Stomach (tissue), 9 donors: ENCODE results near the gene TPP1. TPM values are rescaled to one million over a fixed set of nuclear protein-coding genes. Genes with fewer than 3 reads are reported as not detected.

Experiments
- DNase-seq, 2 donors: peaks; one replicate each; pipeline versions ENCODE4 v3.0.0 to v3.0.0-alpha.2; 2013 to 2019
- H3K27ac ChIP-seq, 5 donors: fragments of 200-600 bp in 4 of 5; sonication (generic) in 4 of 5; one replicate each; pipeline ENCODE4 v1.5.1; 2013 to 2019; ENCODE audit warnings: mild to moderate bottlenecking in 1 of 5, moderate library complexity in 1 of 5
- H3K27me3 ChIP-seq, 3 donors: fragments of 200-600 bp; sonication (generic); one replicate each; pipeline ENCODE4 v1.5.1; 2017 to 2019; ENCODE audit warnings: mixed run types in 1 of 3
- H3K36me3 ChIP-seq, 4 donors: fragments of 200-600 bp; sonication (generic); 1 replicate in 3 of 4; 2 replicates in 1 of 4; pipeline ENCODE4 v1.5.1; 2016 to 2019
- H3K4me1 ChIP-seq, 4 donors: fragments of 200-600 bp; sonication (generic); one replicate each; pipeline ENCODE4 v1.5.1; 2016 to 2019
- H3K4me3 ChIP-seq, 4 donors: fragments of 200-600 bp; sonication (generic) in 3 of 4; one replicate each; pipeline ENCODE4 v1.5.1; 2016 to 2019; ENCODE audit warnings: mild to moderate bottlenecking in 1 of 4
- H3K9me3 ChIP-seq, 4 donors: fragments of 200-600 bp; sonication (generic); one replicate each; pipeline ENCODE4 v1.5.1; 2016 to 2019
- EP300 ChIP-seq: sonication (generic); formaldehyde crosslinking; IDR thresholded peaks from one replicate; pipeline ENCODE4 v1.6.1; 2017; ENCODE audit warnings: antibody characterized with exemption
- POLR2A ChIP-seq, 4 donors: fragments of 450-650 bp; IDR thresholded peaks; one replicate each; pipeline ENCODE4 v1.6.1; 2016; ENCODE audit warnings: antibody characterized with exemption in 4 of 4, control low read depth in 2 of 4, mild to moderate bottlenecking in 1 of 4, moderate library complexity in 1 of 4
- POLR2AphosphoS5 ChIP-seq, 3 donors: sonication (generic); formaldehyde crosslinking; IDR thresholded peaks; one replicate each; pipeline ENCODE4 v1.6.1; 2016; ENCODE audit warnings: antibody characterized with exemption in 3 of 3
- WGBS, 5 donors: extraction: QIAGEN DNeasy Blood & Tissue Kit in 3 of 5; methylation state at CpG; one replicate each; pipeline versions ENCODE4 v1.1.5 to v1.1.7; 2013 to 2018; 5-methylcytosine and 5-hydroxymethylcytosine counted together
- intact Hi-C: fragments of 100-400 bp; cut with DNase I; formaldehyde crosslinking; loops from one replicate; pipeline ENCODE4 v1.15.1; 2023; ENCODE audit warnings: low total_unique reads
- polyA plus RNA-seq, 3 donors: library from polyadenylated mRNA; stranded (reverse); fragments of 200-250 nt; gene quantifications; one replicate each; pipeline ENCODE4 v1.2.3, GENCODE V29; 2013
- total RNA-seq, 5 donors: library from RNA; depleted of rRNA; stranded (reverse); fragments of >200 nt; gene quantifications; one replicate each; pipeline versions ENCODE4 v1.1.0 to v1.2.3, GENCODE V29; 2014 to 2016
- TF ChIP-seq, protein P1 (sequence below), 7 experiments: fragments of 450-650 bp in 4 of 7; fragments of 200-600 bp in 3 of 7; sonication (generic) in 3 of 7; IDR thresholded peaks; one replicate each; pipeline ENCODE4 v1.5.1; 2016 to 2019; ENCODE audit warnings: antibody characterized with exemption in 7 of 7, control low read depth in 2 of 7, mild to moderate bottlenecking in 1 of 7
- donor health status: healthy with polysubstance abuse.
- donor health status: Bipolar disorder and iron deficiency.
- donor health status: healthy.

TPP1 gene
- total and polyA plus RNA-seq, 8 donors: 11.9 to 213 (median 46.6) TPM

DNA sequence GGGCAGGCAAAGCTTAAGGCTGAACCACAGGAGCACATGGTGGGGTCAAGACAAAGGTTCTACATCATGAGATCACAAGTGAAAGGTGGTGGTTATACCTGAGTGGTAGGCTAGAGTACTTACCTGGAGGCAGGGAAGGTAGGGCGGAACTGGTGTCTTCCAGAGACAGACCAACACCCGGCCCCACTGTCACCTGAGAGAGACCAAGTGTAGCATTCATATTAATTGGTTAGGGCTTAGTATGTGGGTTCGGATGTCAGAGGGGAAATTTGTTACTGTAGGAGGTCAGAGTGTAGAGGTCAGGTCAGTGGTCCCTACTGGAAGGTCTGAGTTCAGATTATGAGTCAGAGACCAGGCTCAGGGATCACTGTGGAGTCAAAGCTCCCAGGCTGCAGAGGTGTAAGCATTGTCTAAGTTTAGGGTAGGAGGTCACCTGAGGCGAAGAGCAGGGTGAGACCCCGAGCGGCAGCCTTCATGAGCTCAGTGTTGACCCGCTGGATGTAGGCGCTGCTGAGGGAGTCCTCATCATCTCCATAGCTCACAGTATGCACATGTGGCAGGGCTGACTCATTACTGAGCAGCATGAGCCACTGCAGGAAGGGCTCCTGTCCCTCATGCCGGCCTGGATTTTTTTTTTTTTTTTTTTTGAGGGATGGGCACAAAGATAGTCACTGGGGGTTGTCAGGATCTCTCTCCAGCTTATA lies 3.2 kb downstream of the TPP1 start:
- H3K27ac ChIP-seq: peak overlapping the region in 2 of 5 donors; percentile 93 to 99
- no peak overlapping the region for H3K4me3 ChIP-seq
- H3K4me1 ChIP-seq: peaks cover 24 to 48% (median 36%) of the 10 kb centered on the region in 4 donors
- no peak for DNase-seq
- no peaks in the 10 kb centered on the region for H3K9me3 ChIP-seq
- peaks cover 23 to 37% (median 32%) of the 10 kb centered on the region in 4 donors for H3K36me3 ChIP-seq
- 91 to 98% (median 95%) methylated on average over 9 of the region's 9 CpGs for WGBS, 5 donors
- intact Hi-C loops: no loop called here
- H3K27me3 ChIP-seq: no peaks in the 10 kb centered on the region
- TF ChIP-seq, protein P1, sequence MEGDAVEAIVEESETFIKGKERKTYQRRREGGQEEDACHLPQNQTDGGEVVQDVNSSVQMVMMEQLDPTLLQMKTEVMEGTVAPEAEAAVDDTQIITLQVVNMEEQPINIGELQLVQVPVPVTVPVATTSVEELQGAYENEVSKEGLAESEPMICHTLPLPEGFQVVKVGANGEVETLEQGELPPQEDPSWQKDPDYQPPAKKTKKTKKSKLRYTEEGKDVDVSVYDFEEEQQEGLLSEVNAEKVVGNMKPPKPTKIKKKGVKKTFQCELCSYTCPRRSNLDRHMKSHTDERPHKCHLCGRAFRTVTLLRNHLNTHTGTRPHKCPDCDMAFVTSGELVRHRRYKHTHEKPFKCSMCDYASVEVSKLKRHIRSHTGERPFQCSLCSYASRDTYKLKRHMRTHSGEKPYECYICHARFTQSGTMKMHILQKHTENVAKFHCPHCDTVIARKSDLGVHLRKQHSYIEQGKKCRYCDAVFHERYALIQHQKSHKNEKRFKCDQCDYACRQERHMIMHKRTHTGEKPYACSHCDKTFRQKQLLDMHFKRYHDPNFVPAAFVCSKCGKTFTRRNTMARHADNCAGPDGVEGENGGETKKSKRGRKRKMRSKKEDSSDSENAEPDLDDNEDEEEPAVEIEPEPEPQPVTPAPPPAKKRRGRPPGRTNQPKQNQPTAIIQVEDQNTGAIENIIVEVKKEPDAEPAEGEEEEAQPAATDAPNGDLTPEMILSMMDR (IDR thresholded peaks at IDR 0.05): no peak
- TF ChIP-seq EP300 (no peak), POLR2AphosphoS5 (IDR thresholded peaks at IDR 0.05) (no peak), POLR2A (IDR thresholded peaks at IDR 0.05) (no peak)

DNA sequence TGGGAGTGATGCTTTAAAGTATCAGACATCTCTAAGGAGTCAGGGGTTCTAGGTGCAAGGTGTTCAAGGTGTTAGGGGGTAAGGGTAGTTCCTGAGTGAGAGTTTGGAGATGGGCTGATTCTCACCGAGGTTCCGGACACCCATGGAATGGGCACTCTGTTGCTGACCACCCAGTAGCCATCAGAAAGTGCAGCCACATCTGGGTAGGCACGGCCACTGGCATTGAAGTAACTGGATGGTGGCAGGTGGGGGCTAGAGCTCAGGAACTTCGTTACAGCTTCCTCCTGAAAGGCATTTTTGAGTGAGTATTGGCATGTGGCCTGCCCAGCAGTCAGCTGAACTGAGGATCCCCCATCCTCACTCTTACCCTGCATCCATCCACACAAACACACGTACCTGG lies 4.2 kb downstream of the TPP1 start:
- no peak for DNase-seq
- no peak overlapping the region for H3K4me3 ChIP-seq
- H3K36me3 ChIP-seq: peaks cover 32 to 47% (median 42%) of the 10 kb centered on the region in 4 donors
- H3K9me3 ChIP-seq: no peaks in the 10 kb centered on the region
- TF ChIP-seq POLR2AphosphoS5 (IDR thresholded peaks at IDR 0.05) (no peak), POLR2A (IDR thresholded peaks at IDR 0.05) (no peak), EP300 (no peak)
- TF ChIP-seq, protein P1 (IDR thresholded peaks at IDR 0.05): no peak
- peaks cover 31 to 58% (median 46%) of the 10 kb centered on the region in 4 donors for H3K4me1 ChIP-seq
- peak overlapping the region in 2 of 5 donors; percentile 3 to 99 for H3K27ac ChIP-seq
- no peaks in the 10 kb centered on the region for H3K27me3 ChIP-seq
- 95 to 98% (median 96%) methylated on average over 5 of the region's 5 CpGs for WGBS, 5 donors
- intact Hi-C loops: no loop called here

DNA sequence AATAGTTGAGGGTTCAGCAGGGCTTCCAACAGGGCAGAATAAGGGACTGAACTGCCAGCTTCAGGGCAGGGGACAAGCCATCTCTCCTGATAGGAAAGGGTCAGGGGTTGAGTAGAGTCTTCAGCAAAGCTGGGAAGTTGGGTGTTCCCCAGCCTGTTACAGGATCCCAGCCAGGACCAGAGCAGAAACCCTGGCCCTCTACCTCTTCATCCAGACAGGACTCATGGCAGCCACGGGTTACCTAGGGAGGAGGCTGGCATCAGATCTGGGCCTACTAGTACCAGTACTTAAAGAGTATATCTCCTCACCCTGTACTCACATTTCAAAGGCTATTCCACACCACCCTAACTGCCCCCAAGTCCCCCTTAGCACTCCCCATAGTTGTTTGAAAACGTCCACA lies 4.8 kb downstream of the TPP1 start:
- Histone ChIP-seq H3K4me1 (peaks cover 31 to 59% (median 48%) of the 10 kb centered on the region in 4 donors), H3K27me3 (no peaks in the 10 kb centered on the region), H3K27ac (peak overlapping the region in 2 of 5 donors; percentile 3 to 99), H3K36me3 (peaks cover 38 to 53% (median 48%) of the 10 kb centered on the region in 4 donors), H3K4me3 (no peak overlapping the region), H3K9me3 (no peaks in the 10 kb centered on the region)
- no peak for DNase-seq
- TF ChIP-seq POLR2AphosphoS5 (IDR thresholded peaks at IDR 0.05): no peak
- 88 to 100% (median 94%) methylated on average over 2 of the region's 2 CpGs for WGBS, 5 donors
- intact Hi-C loops: no loop called here

DNA sequence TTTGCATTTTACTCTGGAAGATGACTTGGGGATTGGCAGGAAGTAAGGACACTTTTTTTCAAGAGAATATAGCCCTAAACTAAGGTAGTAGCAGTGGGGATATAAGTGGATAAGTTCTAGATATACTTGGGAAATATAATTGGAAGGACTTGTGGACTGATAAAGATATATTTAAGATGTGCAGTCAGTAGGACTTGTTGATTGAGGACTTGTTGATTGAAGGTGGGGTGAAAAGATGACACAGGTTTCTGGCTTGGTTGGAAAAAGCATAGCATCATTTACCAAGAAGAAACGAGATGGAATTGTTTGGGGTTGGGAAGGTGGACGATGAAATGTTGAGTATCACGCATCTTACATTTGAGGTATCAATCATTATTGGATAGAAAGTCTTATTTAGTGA lies 5.7 kb downstream of the TPP1 start:
- Histone ChIP-seq H3K4me3 (peak overlapping the region in 1 of 4 donors; percentile 89), H3K4me1 (peaks cover 36 to 64% (median 49%) of the 10 kb centered on the region in 4 donors)
- intact Hi-C loops: no loop called here

More for the DNA sequence above, 5.7 kb downstream of the TPP1 start:
- H3K36me3 ChIP-seq: peaks cover 48 to 63% (median 58%) of the 10 kb centered on the region in 4 donors
- no peaks in the 10 kb centered on the region for H3K27me3 ChIP-seq
- no peaks in the 10 kb centered on the region for H3K9me3 ChIP-seq
- no peak for DNase-seq
- peak overlapping the region in 4 of 5 donors; percentile 97 to 100 (median 99) for H3K27ac ChIP-seq
- WGBS, 5 donors: 90 to 94% (median 93%) methylated on average over 3 of the region's 3 CpGs
- TF ChIP-seq POLR2A (IDR thresholded peaks at IDR 0.05) (no peak), EP300 (no peak), POLR2AphosphoS5 (IDR thresholded peaks at IDR 0.05) (no peak)
- TF ChIP-seq, protein P1 (IDR thresholded peaks at IDR 0.05): no peak
